Nephron (organoid): ENCODE results near the gene GTF2H4.

Experiments
- H3K27ac Mint-ChIP-seq, 3 experiments: 2 replicates each; pipeline ENCODE4 v1.8.0; 2020; ENCODE audit warnings: mixed read lengths in 3 of 3, mild to moderate bottlenecking in 2 of 3, moderate library complexity in 1 of 3
- H3K27me3 Mint-ChIP-seq: 2 replicates; pipeline ENCODE4 v1.8.0; 2021; ENCODE audit warnings: low read depth, mild to moderate bottlenecking, moderate library complexity, mixed read lengths
- H3K36me3 Mint-ChIP-seq: 2 replicates; pipeline ENCODE4 v1.8.0; 2020; ENCODE audit warnings: low read depth, mixed read lengths
- H3K4me1 Mint-ChIP-seq: 2 replicates; pipeline ENCODE4 v1.8.0; 2020; ENCODE audit warnings: mixed read lengths
- H3K4me3 Mint-ChIP-seq, 3 experiments: 2 replicates each; pipeline ENCODE4 v1.8.0; 2020; ENCODE audit warnings: mild to moderate bottlenecking in 3 of 3, mixed read lengths in 3 of 3, moderate library complexity in 2 of 3
- H3K9me3 Mint-ChIP-seq: 2 replicates; pipeline ENCODE4 v1.8.0; 2020; ENCODE audit warnings: mixed read lengths
- CTCF ChIP-seq, 3 experiments: fragments of 200-600 bp; sonication (generic); IDR thresholded peaks; one replicate each; pipeline ENCODE4 v1.5.0; 2021; ENCODE audit warnings: antibody characterized with exemption in 3 of 3; ENCODE audit not compliant: unreplicated experiment in 3 of 3

GTF2H4 gene

GRCh38 chr6:30889921-30890645, 17.9 kb upstream of the GTF2H4 start:
- peaks cover 55% of the 10 kb centered on the region for H3K4me1 Mint-ChIP-seq
- peak overlapping the region; percentile 31 to 73 (median 57) for H3K27ac Mint-ChIP-seq
- H3K27me3 Mint-ChIP-seq: no peaks in the 10 kb centered on the region
- peak overlapping the region in 2 of 3 experiments; percentile 20 to 33 for H3K4me3 Mint-ChIP-seq
- H3K9me3 Mint-ChIP-seq: no peaks in the 10 kb centered on the region
- H3K36me3 Mint-ChIP-seq: peaks cover 49% of the 10 kb centered on the region
- no peak for TF ChIP-seq CTCF (IDR thresholded peaks at IDR 0.05; ENCODE audit: unreplicated experiment in 3 of 3)

GRCh38 chr6:30890646-30891449, 17.2 kb upstream of the GTF2H4 start:
- Mint-ChIP-seq H3K4me1 (peaks cover 49% of the 10 kb centered on the region), H3K9me3 (no peaks in the 10 kb centered on the region), H3K4me3 (no peak overlapping the region), H3K36me3 (peaks cover 54% of the 10 kb centered on the region), H3K27me3 (no peaks in the 10 kb centered on the region), H3K27ac (peak overlapping the region in 1 of 3 experiments; percentile 73)
- no peak for TF ChIP-seq CTCF (IDR thresholded peaks at IDR 0.05; ENCODE audit: unreplicated experiment in 3 of 3)

- TF ChIP-seq CTCF (IDR thresholded peaks at IDR 0.05; ENCODE audit: unreplicated experiment in 3 of 3): no peak
- Mint-ChIP-seq H3K4me3 (no peak overlapping the region), H3K36me3 (peaks cover 58% of the 10 kb centered on the region), H3K27me3 (no peaks in the 10 kb centered on the region), H3K27ac (no peak overlapping the region), H3K9me3 (no peaks in the 10 kb centered on the region), H3K4me1 (peaks cover 45% of the 10 kb centered on the region)
Measured at GRCh38 chr6:30891450-30891723, 16.6 kb upstream of the GTF2H4 start.

- Mint-ChIP-seq H3K27me3 (no peaks in the 10 kb centered on the region), H3K9me3 (no peaks in the 10 kb centered on the region), H3K4me3 (no peak overlapping the region), H3K27ac (no peak overlapping the region), H3K4me1 (peaks cover 39% of the 10 kb centered on the region), H3K36me3 (peaks cover 62% of the 10 kb centered on the region)
- no peak for TF ChIP-seq CTCF (IDR thresholded peaks at IDR 0.05; ENCODE audit: unreplicated experiment in 3 of 3)
Measured at GRCh38 chr6:30891816-30892538, 16.0 kb upstream of the GTF2H4 start.

- no peak overlapping the region for H3K4me3 Mint-ChIP-seq
- H3K36me3 Mint-ChIP-seq: peaks cover 63% of the 10 kb centered on the region
- H3K27me3 Mint-ChIP-seq: no peaks in the 10 kb centered on the region
- peak overlapping the region in 1 of 3 experiments; percentile 24 for H3K27ac Mint-ChIP-seq
- no peaks in the 10 kb centered on the region for H3K9me3 Mint-ChIP-seq
- H3K4me1 Mint-ChIP-seq: peaks cover 28% of the 10 kb centered on the region
- TF ChIP-seq CTCF (IDR thresholded peaks at IDR 0.05; ENCODE audit: unreplicated experiment in 3 of 3): peak; percentile 7 to 30 (median 13)
Measured at GRCh38 chr6:30893001-30893591, 14.9 kb upstream of the GTF2H4 start.
